Body of pancreas (tissue), 4 donors: Measurements from ENCODE around the gene GRK3.

ENCODE experiments used
- CTCF ChIP-seq, 7 experiments: fragments of 450-650 bp in 4 of 7; fragments of 200-600 bp in 3 of 7; sonication (generic) in 3 of 7; IDR thresholded peaks; one replicate each; pipeline ENCODE4 v1.5.1; 2016 to 2019; ENCODE audit warnings: antibody characterized with exemption in 7 of 7
- POLR2A ChIP-seq, 3 donors: fragments of 450-650 bp; IDR thresholded peaks; one replicate each; pipeline ENCODE4 v1.6.1; 2016; ENCODE audit warnings: antibody characterized with exemption in 3 of 3, mild to moderate bottlenecking in 2 of 3

GRCh38 chr22:25637672-25638071 lies 73.2 kb downstream of the GRK3 start:
- TF ChIP-seq CTCF (IDR thresholded peaks at IDR 0.05) = no peak
- TF ChIP-seq POLR2A (IDR thresholded peaks at IDR 0.05) = no peak
